GM21360 (cell line): Measurements from ENCODE around the gene CCDC57.

ENCODE experiments used
- ATAC-seq: cut with Tn5 transposase; IDR thresholded peaks from one replicate; pipeline ENCODE4 v1.9.1; 2021; ENCODE audit warnings: mild to moderate bottlenecking, moderate library complexity; ENCODE audit not compliant: unreplicated experiment

Gene CCDC57

DNA sequence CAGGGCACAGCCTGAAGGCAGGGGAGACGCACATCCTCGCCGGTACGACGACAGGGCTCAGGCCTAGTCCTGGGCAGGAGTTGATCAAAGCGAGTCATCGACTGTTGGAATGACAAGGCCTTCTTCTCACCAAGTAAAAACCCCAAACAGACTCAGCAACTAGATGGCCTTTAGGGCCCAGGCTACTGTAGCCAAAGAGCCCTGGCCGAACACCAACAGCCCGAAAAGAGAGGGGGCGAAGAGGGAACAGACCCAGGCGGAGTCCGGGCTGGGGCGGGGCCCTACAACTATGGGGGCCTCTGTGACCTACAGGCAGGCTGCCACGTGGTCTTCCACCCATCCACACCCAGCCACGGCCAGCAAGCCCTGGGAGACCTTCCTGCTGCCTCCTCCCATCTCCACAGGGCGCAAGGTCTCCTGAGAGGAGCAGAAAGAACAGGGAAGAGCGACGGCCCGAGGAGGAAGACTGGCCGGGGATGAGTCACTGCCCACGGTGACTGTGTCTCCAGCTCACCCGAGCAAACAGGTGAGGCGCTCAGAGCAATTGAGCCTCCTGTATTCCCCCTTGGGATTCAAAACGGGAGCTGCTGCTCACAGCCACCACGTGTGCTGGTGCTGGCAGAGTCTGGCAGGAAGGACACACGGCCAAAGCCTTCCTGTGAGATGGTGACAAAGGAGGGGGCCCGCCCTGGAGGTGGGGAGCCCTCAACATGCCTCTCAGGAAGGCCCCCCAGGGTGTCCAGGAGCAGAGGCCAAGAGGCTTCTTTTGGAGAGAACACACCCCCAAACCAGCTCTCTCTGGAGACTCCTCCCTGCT, 33.9 kb upstream of the CCDC57 start:
- ATAC-seq = no peak

DNA sequence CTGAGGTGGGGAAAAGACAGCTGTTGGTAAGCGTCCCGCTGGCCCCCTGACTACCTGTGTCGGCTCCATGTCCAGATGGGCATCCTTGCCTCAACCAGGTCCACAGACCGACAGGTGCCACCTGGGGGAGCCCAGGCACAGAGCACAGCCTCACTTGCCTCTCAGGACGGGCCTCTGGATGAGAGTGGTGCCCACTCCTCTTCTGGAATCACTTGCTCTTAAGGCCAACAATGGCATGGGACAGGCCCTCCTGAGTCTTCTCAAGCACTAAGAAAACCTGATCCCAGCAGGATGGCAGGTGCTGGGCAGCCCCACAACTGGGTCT, 33.4 kb upstream of the CCDC57 start:
- ATAC-seq = no peak

DNA sequence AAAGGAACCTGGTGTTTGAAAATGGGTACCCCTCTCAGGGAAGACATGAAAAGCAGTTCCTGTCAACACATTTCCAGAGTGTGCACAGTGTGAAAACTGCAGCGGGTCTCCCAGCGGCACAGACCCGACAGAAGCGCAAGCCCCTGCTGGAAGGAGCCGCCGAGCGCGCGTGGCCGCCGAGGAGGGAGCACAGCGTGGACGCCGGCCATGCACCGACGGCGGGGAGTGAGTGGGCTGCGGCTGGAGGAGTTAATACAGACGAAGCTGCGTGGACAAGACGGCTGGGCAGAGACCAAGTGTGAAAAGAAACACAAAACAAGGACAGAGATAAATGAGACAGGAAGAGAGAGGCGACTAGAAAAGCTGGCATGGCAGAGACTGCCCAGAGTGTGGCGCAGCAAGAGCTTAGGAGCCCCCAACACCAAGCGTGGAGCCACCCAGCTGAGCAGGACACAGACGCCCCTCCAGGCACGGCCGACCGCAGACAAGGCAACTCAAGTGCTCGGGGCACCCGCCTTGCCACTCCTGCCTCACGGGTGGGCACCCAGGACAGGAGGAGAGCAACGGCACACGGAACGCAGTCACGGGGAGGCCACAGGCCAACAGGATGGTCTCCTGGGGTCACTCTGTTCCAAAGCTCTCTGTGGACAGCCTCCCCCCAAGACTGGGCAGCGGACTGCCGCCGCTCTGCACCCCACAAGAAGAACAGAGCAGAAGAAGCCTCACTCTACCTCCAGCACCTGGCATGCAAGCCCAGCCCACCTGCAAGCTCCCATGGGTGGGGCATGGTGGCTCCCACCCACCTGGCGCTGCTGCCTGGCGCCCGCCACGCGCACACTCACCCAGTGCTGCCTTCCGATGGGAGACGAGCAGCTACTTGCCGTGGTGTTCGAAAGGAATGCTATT, 32.7 kb upstream of the CCDC57 start:
- ATAC-seq = no peak

DNA sequence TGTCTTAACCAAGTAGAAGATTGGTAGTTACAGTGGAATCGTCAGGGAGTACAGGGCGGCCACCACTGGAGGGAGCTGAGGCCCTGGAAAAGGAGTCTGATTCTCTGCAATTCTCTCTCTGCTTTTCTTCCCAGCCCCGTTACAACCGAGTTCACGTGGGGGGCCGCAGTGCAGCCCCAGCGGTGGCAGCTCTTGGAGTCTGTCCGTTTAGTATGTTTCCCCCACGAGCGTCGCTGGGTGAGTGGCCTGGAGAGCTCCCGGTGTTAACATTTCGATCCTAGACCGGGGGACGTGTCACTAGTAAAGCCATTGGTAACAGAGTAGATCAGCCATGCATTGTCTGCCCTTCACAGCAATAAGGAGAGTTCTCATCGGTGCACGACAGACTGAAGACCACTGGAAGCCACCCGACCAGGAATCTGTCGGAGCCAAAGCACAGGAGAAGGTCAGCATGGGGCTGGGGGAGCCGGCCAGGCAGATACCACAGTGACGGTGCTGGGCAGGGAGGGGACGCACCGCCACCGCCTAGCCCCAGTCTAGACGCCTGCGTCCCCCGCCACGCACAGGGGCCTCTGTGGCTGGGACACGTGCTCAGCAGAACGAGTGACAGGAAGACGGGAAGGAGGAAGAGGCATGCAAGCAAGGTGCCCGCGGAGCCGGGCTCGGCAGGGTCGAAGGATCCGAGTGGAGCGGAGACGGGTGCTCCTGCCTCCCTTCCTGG, 31.9 kb upstream of the CCDC57 start:
- no peak for ATAC-seq

DNA sequence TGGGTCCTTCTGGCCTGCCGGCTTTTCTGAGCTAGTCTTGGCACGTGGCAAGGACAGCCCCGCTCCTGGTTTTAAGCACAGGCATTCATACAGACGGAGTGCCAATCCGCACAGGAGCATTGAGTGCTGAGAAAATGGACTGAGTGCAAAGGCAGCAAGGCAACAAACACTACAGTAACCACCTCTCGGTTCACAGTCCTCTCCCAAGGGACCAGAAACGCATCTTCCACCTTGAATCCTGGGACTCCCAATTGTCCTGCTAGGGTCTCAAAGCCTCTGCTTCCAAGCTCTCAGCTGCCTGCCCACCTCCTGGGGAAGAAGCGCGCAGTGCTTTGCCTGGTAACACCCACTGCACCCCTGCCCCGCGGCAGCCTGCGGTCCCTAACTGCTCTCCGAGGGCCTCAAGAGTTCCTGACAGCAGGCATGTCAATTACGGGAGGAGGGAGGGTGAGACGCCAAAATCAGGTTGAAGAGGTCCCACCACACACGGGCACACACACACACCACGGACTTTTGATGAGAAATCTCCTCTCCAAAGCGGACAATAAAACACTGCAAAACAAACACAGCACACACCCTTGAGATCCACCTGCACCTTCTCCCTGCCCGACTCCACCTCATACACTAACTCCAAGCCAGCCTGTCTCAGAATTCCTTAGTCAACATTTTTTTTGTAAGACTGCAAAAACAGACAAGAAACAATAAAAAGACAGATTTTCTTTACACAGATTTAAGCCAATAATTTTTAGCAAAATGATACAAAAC, 31.2 kb upstream of the CCDC57 start:
- no peak for ATAC-seq

DNA sequence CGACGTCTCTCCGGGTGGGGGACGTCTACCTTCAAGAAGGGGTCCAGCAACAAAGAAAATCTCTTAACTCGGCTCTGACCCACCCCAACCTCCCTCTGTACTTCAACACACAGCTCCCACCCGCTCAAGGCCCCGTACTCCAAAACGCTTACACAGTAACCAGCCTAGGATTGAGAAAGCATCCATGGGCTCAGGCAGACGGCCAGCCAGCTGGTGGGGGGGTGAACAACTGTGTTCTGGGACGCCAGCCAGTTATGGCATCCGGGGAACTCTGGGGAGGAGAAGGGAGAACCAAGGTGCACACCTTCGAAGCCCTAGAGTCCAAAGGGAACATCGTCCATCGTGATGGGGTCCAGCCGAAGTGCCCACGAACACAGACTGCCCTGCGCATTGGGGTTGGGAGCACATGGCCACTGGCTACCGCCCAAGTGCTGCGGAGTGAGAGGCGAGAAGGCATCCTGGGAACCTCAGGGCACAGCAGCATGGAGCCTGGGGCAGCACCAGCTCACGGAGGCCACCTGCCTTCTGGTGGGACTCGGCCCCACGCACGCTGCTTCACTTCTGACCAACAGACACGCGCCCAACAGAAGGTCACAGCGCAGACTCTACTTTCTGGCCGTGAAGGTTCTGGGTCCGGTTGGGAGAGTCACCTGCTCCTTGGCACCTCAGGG, 30.5 kb upstream of the CCDC57 start:
- no peak for ATAC-seq

DNA sequence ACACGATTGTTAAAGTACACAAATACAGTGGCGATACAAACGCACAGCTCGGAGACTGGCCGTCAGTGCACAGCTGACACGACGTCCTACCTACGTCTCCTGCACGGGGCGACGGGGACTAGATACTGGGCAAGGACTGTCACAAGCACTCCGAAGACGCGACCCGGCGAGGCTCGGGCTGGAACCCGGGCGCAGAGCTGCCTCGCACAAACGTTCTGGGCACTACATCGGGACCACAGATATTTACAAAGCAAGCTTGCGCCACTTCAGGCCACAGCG, 30.0 kb upstream of the CCDC57 start:
- no peak for ATAC-seq

DNA sequence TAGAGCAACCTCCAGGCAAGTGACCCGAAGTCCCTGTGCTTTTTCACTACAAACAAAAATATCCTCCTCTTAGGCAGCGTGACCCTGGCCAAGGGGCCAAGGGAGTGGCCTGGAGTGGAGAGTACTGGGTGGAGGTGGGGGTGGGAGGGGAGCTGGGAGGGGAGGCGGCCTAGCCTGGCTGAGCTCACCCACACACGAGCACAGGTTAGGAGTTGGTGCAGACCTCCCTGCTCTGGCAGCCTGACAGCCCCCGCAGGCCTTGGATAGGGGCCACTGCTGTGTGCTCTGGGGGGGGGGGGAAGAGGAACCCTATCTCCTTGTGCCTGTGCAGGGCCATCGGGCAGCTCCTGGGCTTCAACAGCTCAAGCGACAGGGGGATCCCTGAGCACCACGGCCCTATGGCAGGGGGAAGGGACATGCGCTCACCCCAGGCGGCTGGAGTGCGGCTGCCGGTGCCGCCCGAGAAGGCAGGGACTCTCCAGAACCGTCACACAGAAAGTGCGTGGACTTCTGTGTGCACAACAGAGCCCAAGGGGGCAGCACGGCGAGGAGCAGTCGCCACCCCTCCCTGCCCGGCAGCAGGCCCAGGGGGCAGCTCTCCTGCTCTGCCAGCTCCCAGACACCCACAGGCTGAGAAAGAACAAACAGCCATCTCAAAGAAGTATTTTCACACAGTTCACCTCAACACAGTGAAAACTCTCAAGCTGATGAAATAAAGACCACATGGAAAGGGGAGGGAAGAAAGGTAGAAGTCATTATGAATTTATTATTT, 29.5 kb upstream of the CCDC57 start:
- ATAC-seq = no peak

DNA sequence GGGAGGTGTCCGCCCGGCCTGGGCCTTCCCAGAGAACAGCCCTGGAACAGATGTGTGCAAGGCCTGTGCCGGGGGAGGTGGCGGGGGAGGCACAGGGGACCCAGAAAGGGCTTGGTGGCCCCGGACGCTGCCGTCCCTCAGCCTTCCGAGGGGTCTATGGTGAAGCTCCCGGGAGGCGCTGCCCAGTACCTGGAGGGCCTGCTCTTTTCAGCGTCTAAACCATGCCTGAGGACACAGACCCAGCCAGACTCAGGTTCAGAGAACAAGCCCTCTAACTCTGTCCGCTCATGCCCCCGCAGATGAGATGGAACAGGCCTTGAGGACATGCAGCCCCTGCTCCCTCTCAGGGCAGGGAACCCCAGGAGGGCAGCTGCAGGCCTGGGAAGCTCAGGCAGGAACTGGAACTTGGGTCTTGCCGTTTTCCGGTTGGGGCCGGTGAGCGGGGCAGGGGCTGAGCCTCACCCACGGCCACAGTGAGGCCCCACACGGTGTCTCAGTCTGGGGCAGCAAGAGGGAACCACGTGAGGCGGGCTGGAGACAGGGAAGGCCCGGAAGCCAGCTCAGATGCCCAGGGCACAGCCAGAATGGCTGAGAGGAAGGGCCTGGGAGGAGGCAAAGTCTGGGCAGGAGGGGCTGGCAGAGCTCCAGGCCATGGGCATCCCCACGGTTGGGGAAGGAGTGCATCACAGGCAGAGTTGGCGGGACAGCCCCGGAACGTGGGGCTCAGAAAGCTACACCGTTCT, 28.7 kb upstream of the CCDC57 start:
- no peak for ATAC-seq

DNA sequence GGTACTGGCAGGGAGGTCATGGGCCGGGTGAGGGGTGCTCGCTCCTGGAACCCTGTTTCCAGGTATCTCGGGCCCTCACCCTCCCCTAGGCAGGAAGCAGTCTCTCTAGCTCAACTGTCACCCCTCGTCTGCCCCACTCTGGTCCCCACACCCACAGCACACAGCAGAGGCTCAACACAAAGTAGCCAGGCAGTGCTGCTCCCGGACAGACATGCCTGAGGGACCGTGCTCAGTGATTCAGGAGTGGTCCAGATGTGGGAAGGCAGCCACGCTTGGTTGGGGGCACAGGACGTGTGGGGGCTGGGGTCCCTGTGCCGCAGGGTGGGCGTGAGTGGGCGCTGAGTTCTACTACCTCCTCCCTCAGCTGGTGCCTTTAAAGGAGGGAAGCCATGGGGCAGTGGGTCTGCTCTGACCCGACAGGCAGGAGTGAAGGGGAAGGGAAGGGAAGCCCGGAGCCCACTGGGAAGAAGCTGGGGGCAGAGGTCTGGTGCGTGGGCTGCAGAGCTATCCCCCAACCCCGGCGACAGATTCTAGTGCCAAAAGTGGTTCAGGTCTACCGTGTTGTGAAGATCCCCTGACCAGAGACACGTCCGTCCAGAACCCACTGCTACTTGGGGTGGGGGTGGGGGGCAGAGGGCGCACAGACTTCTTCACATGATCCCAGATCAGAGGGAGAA, 28.0 kb upstream of the CCDC57 start:
- ATAC-seq = no peak

DNA sequence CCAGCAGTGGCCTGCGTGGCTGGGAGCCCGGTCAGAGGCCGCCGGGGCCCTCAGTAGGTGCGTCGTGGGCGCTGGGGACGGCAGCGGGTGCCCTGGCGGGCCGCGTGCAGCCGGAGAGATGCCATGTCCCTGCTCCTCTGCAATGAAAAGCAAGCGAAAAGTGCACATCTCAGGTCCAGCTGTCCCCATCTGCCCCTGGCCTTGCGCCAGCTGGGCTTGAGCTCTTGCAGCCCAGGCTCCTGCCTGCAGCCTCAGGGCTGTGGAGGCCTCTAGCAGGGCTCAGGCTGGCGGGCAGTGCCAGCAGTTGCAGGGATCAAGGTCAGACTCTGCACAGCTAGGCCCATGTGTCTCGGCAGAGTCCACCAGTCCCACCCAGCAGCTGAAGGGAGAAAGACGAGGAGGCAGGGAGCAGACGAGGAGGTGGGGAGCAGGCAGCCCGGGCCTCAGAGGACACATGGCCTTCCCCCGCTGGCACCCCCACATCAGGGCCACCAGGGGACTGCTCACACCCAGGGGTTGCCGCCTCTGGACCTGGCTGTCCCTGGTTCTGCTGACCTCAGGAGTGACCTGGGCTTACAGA, 27.4 kb upstream of the CCDC57 start:
- ATAC-seq = no peak

DNA sequence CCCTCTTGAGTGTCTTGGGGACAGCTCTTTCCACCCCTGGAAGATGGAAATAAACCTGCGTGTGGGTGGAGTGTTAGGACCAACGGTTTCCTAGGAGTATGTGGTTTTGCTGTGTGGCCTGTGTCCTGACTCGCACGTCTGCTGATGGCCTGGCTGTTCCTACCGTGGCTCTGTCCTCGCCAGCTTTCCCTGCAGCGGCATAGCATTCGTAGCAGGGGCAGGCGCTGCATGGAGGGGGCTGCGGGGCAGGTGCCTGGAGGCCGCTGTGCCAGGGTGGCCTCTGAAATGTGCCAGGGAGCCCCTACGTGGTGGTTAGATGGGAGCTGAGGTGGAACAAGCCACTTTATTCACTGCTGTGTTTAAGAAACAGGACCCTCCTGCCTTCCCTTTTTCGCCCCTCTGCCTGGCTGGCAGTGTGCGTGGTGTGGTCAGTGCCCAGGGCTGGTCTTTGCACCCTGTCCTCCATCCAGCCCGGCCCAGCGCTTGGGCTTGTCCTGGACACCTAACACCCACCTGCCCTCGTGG, 26.8 kb upstream of the CCDC57 start:
- ATAC-seq = no peak

DNA sequence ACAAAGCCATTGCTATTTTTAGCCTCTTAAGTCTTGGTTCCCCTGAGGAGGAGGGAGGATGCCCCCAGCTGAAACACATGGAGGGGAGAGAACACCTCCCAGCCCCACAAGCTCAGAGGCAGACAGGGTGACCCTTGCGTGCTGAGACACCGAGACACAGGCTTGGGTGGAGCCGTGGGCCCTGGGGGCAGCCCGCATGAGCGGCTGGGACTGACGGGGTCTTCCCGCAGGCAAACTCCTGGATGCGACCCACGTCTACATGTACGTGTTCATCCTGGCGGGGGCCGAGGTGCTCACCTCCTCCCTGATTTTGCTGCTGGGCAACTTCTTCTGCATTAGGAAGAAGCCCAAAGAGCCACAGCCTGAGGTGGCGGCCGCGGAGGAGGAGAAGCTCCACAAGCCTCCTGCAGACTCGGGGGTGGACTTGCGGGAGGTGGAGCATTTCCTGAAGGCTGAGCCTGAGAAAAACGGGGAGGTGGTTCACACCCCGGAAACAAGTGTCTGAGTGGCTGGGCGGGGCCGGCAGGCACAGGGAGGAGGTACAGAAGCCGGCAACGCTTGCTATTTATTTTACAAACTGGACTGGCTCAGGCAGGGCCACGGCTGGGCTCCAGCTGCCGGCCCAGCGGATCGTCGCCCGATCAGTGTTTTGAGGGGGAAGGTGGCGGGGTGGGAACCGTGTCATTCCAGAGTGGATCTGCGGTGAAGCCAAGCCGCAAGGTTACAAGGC, 26.0 kb upstream of the CCDC57 start:
- ATAC-seq = no peak

DNA sequence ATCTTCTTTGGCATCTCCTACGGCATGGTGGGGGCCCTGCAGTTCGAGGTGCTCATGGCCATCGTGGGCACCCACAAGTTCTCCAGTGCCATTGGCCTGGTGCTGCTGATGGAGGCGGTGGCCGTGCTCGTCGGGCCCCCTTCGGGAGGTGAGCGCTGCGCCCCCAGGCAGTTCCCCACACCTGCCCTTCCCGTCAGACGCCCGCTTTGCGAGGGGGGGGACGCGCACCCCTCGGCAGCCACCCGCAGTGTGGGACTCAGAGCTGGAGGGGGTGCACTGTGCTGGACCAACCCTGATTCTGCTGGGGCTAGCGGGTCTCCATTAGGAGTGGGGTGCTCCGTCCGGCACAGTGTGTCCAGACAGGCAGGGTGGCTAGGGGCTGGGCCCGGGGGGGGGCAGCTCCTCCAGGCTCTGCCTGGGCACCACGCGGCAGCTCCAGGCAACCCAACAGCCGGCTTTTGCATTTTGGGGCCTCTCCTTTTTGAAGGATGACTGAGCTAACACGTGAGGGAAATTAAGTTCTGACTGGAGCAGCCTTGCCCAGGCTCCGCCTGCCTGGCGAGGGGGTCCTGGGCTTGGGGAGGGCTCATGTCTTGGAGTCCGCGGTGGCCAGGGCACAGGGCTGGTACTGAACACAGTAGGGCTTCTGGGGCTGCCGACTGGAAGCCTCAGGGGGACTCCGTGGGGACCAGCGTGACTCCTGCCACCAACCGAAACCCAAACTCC, 25.3 kb upstream of the CCDC57 start:
- no peak for ATAC-seq

DNA sequence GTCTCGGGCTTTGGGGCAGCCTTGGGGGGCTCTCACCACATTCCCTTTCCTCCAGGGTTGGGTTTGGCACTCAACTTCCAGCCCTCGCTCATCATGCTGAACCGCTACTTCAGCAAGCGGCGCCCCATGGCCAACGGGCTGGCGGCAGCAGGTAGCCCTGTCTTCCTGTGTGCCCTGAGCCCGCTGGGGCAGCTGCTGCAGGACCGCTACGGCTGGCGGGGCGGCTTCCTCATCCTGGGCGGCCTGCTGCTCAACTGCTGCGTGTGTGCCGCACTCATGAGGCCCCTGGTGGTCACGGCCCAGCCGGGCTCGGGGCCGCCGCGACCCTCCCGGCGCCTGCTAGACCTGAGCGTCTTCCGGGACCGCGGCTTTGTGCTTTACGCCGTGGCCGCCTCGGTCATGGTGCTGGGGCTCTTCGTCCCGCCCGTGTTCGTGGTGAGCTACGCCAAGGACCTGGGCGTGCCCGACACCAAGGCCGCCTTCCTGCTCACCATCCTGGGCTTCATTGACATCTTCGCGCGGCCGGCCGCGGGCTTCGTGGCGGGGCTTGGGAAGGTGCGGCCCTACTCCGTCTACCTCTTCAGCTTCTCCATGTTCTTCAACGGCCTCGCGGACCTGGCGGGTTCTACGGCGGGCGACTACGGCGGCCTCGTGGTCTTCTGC, 24.6 kb upstream of the CCDC57 start:
- no peak for ATAC-seq
